Liver (tissue), 9 donors: ENCODE data around the gene ANTXR2. TPM values are rescaled to one million over a fixed set of nuclear protein-coding genes. Genes with fewer than 3 reads are reported as not detected.

ENCODE experiments used
- DNase-seq: peaks from one replicate; pipeline ENCODE4 v3.0.0-alpha.2; 2017; ENCODE audit warnings: low spot score
- H3K27ac ChIP-seq, 2 donors: one replicate each; pipeline ENCODE4 v1.7.0; 2013; ENCODE audit warnings: inconsistent platforms in 2 of 2, low read length in 2 of 2, control low read depth in 1 of 2, low read depth in 1 of 2, mild to moderate bottlenecking in 1 of 2
- H3K27me3 ChIP-seq, 4 donors: one replicate each; pipeline versions ENCODE4 v1.6.1 to v1.7.0; 2013; ENCODE audit warnings: low read length in 3 of 4, inconsistent platforms in 1 of 4, mild to moderate bottlenecking in 1 of 4, moderate library complexity in 1 of 4; ENCODE audit not compliant: control insufficient read depth in 4 of 4, insufficient read depth in 4 of 4
- H3K36me3 ChIP-seq, 4 donors: one replicate each; pipeline versions ENCODE4 v1.6.1 to v1.7.0; 2013; ENCODE audit warnings: low read length in 3 of 4, mild to moderate bottlenecking in 3 of 4, low read depth in 1 of 4, moderate library complexity in 1 of 4; ENCODE audit not compliant: control insufficient read depth in 4 of 4, insufficient read depth in 3 of 4
- H3K4me1 ChIP-seq, 4 donors: one replicate each; pipeline versions ENCODE4 v1.6.1 to v1.7.0; 2013; ENCODE audit warnings: low read length in 3 of 4, mild to moderate bottlenecking in 3 of 4, moderate library complexity in 1 of 4; ENCODE audit not compliant: control insufficient read depth in 4 of 4, insufficient read depth in 4 of 4
- H3K4me3 ChIP-seq, 3 donors: one replicate each; pipeline versions ENCODE4 v1.6.1 to v1.7.0; 2013; ENCODE audit warnings: low read length in 3 of 3, control low read depth in 1 of 3, low read depth in 1 of 3, mild to moderate bottlenecking in 1 of 3
- H3K9ac ChIP-seq, 2 donors: one replicate each; pipeline ENCODE4 v1.7.0; 2013; ENCODE audit warnings: low read length in 2 of 2, mild to moderate bottlenecking in 2 of 2, moderate library complexity in 2 of 2, control low read depth in 1 of 2, low read depth in 1 of 2
- H3K9me3 ChIP-seq, 4 donors: one replicate each; pipeline versions ENCODE4 v1.6.1 to v1.7.0; 2013; ENCODE audit warnings: low read length in 3 of 4; ENCODE audit not compliant: control insufficient read depth in 4 of 4
- EGR1 ChIP-seq, 2 donors: IDR thresholded peaks; 2 replicates each; pipeline ENCODE4 v1.6.1; 2016 to 2018; ENCODE audit warnings: antibody characterized with exemption in 2 of 2, low read depth in 2 of 2
- FOXA2 ChIP-seq: IDR thresholded peaks from 2 replicates; pipeline ENCODE4 v1.6.1; 2016; ENCODE audit warnings: antibody characterized with exemption
- GABPA ChIP-seq, 2 donors: IDR thresholded peaks in 1 of 2; conservative IDR thresholded peaks in 1 of 2; 2 replicates each; pipeline ENCODE4 v1.6.1; 2016; ENCODE audit warnings: antibody characterized with exemption in 2 of 2, mild to moderate bottlenecking in 1 of 2, moderate library complexity in 1 of 2
- HNF4A ChIP-seq, 2 donors: conservative IDR thresholded peaks; 2 replicates each; pipeline ENCODE4 v1.6.1; 2016; ENCODE audit warnings: antibody characterized with exemption in 2 of 2, mild to moderate bottlenecking in 2 of 2
- HNF4G ChIP-seq: IDR thresholded peaks from 2 replicates; pipeline ENCODE4 v1.6.1; 2016; ENCODE audit warnings: antibody characterized with exemption
- RAD21 ChIP-seq, 2 donors: IDR thresholded peaks; 2 replicates each; pipeline ENCODE4 v1.6.1; 2016; ENCODE audit warnings: antibody characterized with exemption in 2 of 2, mild to moderate bottlenecking in 2 of 2
- RXRA ChIP-seq, 2 donors: IDR thresholded peaks; 2 replicates each; pipeline ENCODE4 v1.6.1; 2017 to 2018; ENCODE audit warnings: antibody characterized with exemption in 2 of 2, mild to moderate bottlenecking in 1 of 2
- SP1 ChIP-seq: IDR thresholded peaks from 2 replicates; pipeline ENCODE4 v1.6.1; 2018; ENCODE audit warnings: antibody characterized with exemption, mild to moderate bottlenecking
- TAF1 ChIP-seq: conservative IDR thresholded peaks from 2 replicates; pipeline ENCODE4 v1.6.1; 2016; ENCODE audit warnings: antibody characterized with exemption, mild to moderate bottlenecking
- YY1 ChIP-seq: IDR thresholded peaks from 2 replicates; pipeline ENCODE4 v1.6.1; 2016; ENCODE audit warnings: antibody characterized with exemption, mild to moderate bottlenecking
- WGBS: extraction: QIAGEN DNeasy Blood & Tissue Kit; methylation state at CpG from one replicate; pipeline ENCODE4 v1.1.7; 2013; 5-methylcytosine and 5-hydroxymethylcytosine counted together
- polyA plus RNA-seq, 2 donors: library from polyadenylated mRNA; stranded (reverse) in 1 of 2; unstranded in 1 of 2; fragments of 200-250 nt in 1 of 2; fragments of >200 nt in 1 of 2; fragmentation: Nextera tagmentation in 1 of 2; extraction: Ambion mirVana in 1 of 2; gene quantifications; one replicate each; pipeline versions ENCODE4 v1.2.1 to v1.2.3, GENCODE V29; 2013 to 2015
- total RNA-seq, 2 donors: library from RNA; depleted of rRNA; stranded (reverse); fragments of >200 nt; gene quantifications; one replicate each; pipeline ENCODE4 v1.2.3, GENCODE V29; 2014
- TF ChIP-seq, protein P1 (sequence below): IDR thresholded peaks from 2 replicates; pipeline ENCODE4 v1.6.1; 2016; ENCODE audit warnings: antibody characterized with exemption
- TF ChIP-seq, protein P2 (sequence below): fragments of 150-350 bp; IDR thresholded peaks from 2 replicates; pipeline ENCODE4 v1.5.1; 2017; ENCODE audit warnings: improper control_type of control experiment, low read depth, low read length; ENCODE audit not compliant: missing input control
- TF ChIP-seq, protein P3 (sequence below): IDR thresholded peaks from 2 replicates; pipeline ENCODE4 v1.6.1; 2016; ENCODE audit warnings: antibody characterized with exemption
- TF ChIP-seq, protein P4 (sequence below): IDR thresholded peaks from 2 replicates; pipeline ENCODE4 v1.6.1; 2016; ENCODE audit warnings: antibody characterized with exemption, mild to moderate bottlenecking
- donor health status: healthy.
- donor health status: healthy.
- donor health status: healthy.
- donor health status: healthy.
- donor health status: healthy.

Gene ANTXR2
- total and polyA plus RNA-seq, 4 donors, result 16.1 to 30.5 (median 21.3) TPM

DNA sequence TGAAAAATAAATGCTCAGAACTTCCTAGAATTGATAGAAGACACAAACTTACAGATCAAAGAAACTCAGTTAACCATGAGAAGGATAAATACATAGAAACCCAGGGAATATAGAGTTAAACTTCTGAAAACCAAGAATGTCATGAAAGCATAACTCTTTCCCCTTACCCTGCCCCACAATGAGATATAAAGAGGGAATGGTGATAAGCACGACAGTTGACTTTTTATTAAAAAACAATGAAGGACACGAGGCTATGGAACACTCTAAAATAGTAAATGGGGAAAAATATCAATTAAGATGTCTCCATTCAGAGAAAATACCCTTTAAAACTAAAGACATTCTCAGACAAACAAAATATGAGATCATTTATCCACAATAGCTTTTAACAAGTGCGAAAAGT, 154.7 kb downstream of the ANTXR2 start:
- Histone ChIP-seq H3K9ac (no peak overlapping the region), H3K27ac (no peak overlapping the region), H3K36me3 (no peaks in the 10 kb centered on the region), H3K9me3 (no peaks in the 10 kb centered on the region), H3K4me1 (no peaks in the 10 kb centered on the region), H3K27me3 (no peaks in the 10 kb centered on the region), H3K4me3 (no peak overlapping the region)
- 96% methylated on average over 3 of the region's 3 CpGs for WGBS
- TF ChIP-seq, protein P1, sequence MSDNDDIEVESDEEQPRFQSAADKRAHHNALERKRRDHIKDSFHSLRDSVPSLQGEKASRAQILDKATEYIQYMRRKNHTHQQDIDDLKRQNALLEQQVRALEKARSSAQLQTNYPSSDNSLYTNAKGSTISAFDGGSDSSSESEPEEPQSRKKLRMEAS, result no peak
- TF ChIP-seq, protein P2, sequence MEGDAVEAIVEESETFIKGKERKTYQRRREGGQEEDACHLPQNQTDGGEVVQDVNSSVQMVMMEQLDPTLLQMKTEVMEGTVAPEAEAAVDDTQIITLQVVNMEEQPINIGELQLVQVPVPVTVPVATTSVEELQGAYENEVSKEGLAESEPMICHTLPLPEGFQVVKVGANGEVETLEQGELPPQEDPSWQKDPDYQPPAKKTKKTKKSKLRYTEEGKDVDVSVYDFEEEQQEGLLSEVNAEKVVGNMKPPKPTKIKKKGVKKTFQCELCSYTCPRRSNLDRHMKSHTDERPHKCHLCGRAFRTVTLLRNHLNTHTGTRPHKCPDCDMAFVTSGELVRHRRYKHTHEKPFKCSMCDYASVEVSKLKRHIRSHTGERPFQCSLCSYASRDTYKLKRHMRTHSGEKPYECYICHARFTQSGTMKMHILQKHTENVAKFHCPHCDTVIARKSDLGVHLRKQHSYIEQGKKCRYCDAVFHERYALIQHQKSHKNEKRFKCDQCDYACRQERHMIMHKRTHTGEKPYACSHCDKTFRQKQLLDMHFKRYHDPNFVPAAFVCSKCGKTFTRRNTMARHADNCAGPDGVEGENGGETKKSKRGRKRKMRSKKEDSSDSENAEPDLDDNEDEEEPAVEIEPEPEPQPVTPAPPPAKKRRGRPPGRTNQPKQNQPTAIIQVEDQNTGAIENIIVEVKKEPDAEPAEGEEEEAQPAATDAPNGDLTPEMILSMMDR, result no peak
- TF ChIP-seq, protein P3, sequence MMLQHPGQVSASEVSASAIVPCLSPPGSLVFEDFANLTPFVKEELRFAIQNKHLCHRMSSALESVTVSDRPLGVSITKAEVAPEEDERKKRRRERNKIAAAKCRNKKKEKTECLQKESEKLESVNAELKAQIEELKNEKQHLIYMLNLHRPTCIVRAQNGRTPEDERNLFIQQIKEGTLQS, result no peak
- TF ChIP-seq, protein P4, sequence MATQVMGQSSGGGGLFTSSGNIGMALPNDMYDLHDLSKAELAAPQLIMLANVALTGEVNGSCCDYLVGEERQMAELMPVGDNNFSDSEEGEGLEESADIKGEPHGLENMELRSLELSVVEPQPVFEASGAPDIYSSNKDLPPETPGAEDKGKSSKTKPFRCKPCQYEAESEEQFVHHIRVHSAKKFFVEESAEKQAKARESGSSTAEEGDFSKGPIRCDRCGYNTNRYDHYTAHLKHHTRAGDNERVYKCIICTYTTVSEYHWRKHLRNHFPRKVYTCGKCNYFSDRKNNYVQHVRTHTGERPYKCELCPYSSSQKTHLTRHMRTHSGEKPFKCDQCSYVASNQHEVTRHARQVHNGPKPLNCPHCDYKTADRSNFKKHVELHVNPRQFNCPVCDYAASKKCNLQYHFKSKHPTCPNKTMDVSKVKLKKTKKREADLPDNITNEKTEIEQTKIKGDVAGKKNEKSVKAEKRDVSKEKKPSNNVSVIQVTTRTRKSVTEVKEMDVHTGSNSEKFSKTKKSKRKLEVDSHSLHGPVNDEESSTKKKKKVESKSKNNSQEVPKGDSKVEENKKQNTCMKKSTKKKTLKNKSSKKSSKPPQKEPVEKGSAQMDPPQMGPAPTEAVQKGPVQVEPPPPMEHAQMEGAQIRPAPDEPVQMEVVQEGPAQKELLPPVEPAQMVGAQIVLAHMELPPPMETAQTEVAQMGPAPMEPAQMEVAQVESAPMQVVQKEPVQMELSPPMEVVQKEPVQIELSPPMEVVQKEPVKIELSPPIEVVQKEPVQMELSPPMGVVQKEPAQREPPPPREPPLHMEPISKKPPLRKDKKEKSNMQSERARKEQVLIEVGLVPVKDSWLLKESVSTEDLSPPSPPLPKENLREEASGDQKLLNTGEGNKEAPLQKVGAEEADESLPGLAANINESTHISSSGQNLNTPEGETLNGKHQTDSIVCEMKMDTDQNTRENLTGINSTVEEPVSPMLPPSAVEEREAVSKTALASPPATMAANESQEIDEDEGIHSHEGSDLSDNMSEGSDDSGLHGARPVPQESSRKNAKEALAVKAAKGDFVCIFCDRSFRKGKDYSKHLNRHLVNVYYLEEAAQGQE, result no peak
- no peak for DNase-seq

DNA sequence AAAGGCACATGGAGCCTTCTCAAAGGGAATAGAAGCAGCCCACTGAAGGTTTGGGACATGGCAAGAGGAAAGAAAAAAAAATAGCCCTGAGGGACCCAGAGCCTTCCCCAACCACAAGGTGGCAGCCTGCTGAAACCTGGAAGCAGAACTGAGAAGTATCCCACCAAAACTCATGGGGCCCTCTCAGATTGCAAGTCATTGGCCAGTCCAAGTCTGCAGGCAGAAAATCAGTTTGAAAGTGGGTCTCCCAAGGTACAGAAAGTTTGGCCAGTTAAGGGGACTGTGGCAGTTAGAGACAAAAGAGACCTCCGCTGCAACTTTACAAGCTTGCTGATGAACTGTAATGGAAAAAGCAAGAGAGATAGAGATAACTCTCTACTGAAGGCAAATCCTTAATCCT, 155.8 kb downstream of the ANTXR2 start:
- no peaks in the 10 kb centered on the region for H3K4me1 ChIP-seq
- no peaks in the 10 kb centered on the region for H3K9me3 ChIP-seq
- TF ChIP-seq, protein P2, result peak; percentile 45
- TF ChIP-seq RXRA (IDR thresholded peaks at IDR 0.05), result no peak
- peak; percentile 52 to 71 for TF ChIP-seq RAD21 (IDR thresholded peaks at IDR 0.05)
- no peaks in the 10 kb centered on the region for H3K27me3 ChIP-seq
- H3K36me3 ChIP-seq, result no peaks in the 10 kb centered on the region
- no peak overlapping the region for H3K27ac ChIP-seq
- no peak for DNase-seq
- no peak overlapping the region for H3K4me3 ChIP-seq
- WGBS, result 99% methylated on average over 1 of the region's 1 CpG
- no peak overlapping the region for H3K9ac ChIP-seq

DNA sequence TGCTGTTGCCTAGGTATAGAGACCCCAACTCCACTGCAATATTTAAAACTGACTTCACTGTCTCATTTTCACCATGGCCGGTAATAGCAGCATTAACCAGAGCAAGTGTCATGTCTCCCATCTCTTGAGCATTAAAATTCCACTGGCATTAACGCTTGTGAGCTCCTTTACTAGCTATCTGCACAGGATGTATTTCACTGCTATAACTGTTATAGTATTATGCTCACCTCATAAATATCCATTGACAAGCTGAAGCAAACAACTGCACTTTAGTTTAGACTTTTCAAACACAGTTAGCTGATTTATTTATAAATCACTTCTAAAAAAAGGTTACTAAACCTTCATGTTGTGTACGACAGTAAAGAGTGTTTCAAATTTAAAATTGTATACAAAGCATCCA, 157.8 kb downstream of the ANTXR2 start:
- DNase-seq, result no peak
- Histone ChIP-seq H3K27me3 (no peaks in the 10 kb centered on the region), H3K9ac (no peak overlapping the region), H3K4me1 (no peaks in the 10 kb centered on the region), H3K4me3 (no peak overlapping the region), H3K36me3 (no peaks in the 10 kb centered on the region), H3K9me3 (no peaks in the 10 kb centered on the region), H3K27ac (no peak overlapping the region)
- WGBS, result 95% methylated on average over 3 of the region's 3 CpGs
- TF ChIP-seq HNF4G, result no peak
- no peak for TF ChIP-seq HNF4A (conservative IDR thresholded peaks at IDR 0.05)
- TF ChIP-seq GABPA (IDR thresholded peaks at IDR 0.05 in 1 of 2, conservative IDR thresholded peaks at IDR 0.05 in 1 of 2), result no peak
- TF ChIP-seq YY1, result no peak
- TF ChIP-seq FOXA2, result no peak
- no peak for TF ChIP-seq TAF1
- no peak for TF ChIP-seq RXRA (IDR thresholded peaks at IDR 0.05)
- TF ChIP-seq, protein P2, result no peak
- no peak for TF ChIP-seq EGR1 (IDR thresholded peaks at IDR 0.05; ENCODE audit: low read depth in 2 of 2)
- no peak for TF ChIP-seq SP1
